MM.1S (cell line): Measurements from ENCODE around the gene ZNF670.

ENCODE experiments used
- EZH2 ChIP-seq: fragments of 300-600 bp; sonication (generic); optimal IDR thresholded peaks from 2 replicates; pipeline ENCODE3; 2017; ENCODE audit warnings: low read depth, mild to moderate bottlenecking, antibody characterized with exemption, low read length, mixed read lengths
- TF ChIP-seq, protein P1 (sequence below): fragments of 300-600 bp; sonication (generic); IDR thresholded peaks from 2 replicates; pipeline ENCODE4 v1.5.1; 2016; ENCODE audit warnings: antibody characterized with exemption, low read length, mixed read lengths

DNA sequence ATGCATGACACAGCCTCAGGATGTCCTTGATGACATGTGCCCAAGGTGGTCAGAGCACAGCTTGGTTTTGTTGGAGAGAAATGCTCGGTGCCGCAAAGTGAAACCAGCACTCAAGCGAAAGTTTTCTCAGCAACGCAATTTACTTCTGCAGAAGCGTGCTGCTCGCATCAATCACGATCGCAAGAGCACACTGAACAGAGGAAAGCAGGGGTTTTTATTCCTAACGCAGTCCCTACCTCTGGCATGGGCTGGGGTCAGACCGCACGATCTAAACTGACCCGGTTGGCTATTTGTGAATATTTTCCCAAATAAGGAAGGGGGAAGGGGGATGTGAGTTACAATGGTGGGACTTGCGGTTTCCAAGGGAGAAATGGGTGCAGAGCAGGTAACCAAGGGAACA is 26.4 kb upstream of the ZNF670 start:
- TF ChIP-seq, protein P1, sequence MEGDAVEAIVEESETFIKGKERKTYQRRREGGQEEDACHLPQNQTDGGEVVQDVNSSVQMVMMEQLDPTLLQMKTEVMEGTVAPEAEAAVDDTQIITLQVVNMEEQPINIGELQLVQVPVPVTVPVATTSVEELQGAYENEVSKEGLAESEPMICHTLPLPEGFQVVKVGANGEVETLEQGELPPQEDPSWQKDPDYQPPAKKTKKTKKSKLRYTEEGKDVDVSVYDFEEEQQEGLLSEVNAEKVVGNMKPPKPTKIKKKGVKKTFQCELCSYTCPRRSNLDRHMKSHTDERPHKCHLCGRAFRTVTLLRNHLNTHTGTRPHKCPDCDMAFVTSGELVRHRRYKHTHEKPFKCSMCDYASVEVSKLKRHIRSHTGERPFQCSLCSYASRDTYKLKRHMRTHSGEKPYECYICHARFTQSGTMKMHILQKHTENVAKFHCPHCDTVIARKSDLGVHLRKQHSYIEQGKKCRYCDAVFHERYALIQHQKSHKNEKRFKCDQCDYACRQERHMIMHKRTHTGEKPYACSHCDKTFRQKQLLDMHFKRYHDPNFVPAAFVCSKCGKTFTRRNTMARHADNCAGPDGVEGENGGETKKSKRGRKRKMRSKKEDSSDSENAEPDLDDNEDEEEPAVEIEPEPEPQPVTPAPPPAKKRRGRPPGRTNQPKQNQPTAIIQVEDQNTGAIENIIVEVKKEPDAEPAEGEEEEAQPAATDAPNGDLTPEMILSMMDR, result no peak
- TF ChIP-seq EZH2, result no peak
